SK-N-SH treated with all-trans-retinoic acid at 6 μM for 48 hours (cell line): ENCODE data around the gene CHD1.

Experiments
- ATAC-seq: fragments of 200-7000 bp; cut with Tn5 transposase; 3 replicates; pipeline ENCODE4 v1.9.1; 2020; ENCODE audit warnings: mild to moderate bottlenecking, moderate library complexity
- ARNTL ChIP-seq: fragments of 450-650 bp; formaldehyde crosslinking; IDR thresholded peaks from 2 replicates; pipeline ENCODE4 v1.5.0; 2020; ENCODE audit warnings: low read depth, mild to moderate bottlenecking, moderate library complexity, borderline replicate concordance
- CSDC2 ChIP-seq: fragments of 250-450 bp; sonication (Bioruptor Pico); IDR thresholded peaks from 2 replicates; pipeline ENCODE4 v1.5.0; 2020; ENCODE audit warnings: mild to moderate bottlenecking, moderate library complexity
- ESRRG ChIP-seq: fragments of 250-450 bp; sonication (Bioruptor Pico); IDR thresholded peaks from 2 replicates; pipeline ENCODE4 v1.6.1; 2021; ENCODE audit warnings: mild to moderate bottlenecking
- GLIS3 ChIP-seq: fragments of 250-450 bp; sonication (Bioruptor Pico); IDR thresholded peaks from 2 replicates; pipeline ENCODE4 v1.5.0; 2020; ENCODE audit warnings: mild to moderate bottlenecking, moderate library complexity
- ISL1 ChIP-seq: fragments of 250-450 bp; sonication (Bioruptor Pico); IDR thresholded peaks from 2 replicates; pipeline ENCODE4 v2.1.2; 2022; ENCODE audit warnings: mild to moderate bottlenecking, moderate library complexity
- PPARA ChIP-seq: fragments of 250-450 bp; sonication (Bioruptor Pico); IDR thresholded peaks from 2 replicates; pipeline ENCODE4 v1.5.0; 2020; ENCODE audit warnings: mild to moderate bottlenecking, borderline replicate concordance
- RARB ChIP-seq: fragments of 250-450 bp; sonication (Bioruptor Pico); IDR thresholded peaks from 2 replicates; pipeline ENCODE4 v1.8.0; 2021; ENCODE audit warnings: mild to moderate bottlenecking, moderate library complexity
- SNAI2 ChIP-seq: fragments of 250-450 bp; sonication (Bioruptor Pico); IDR thresholded peaks from 2 replicates; pipeline ENCODE4 v1.5.0; 2020; ENCODE audit warnings: mild to moderate bottlenecking, moderate library complexity
- TOX ChIP-seq: fragments of 250-450 bp; sonication (Bioruptor Pico); IDR thresholded peaks from 2 replicates; pipeline ENCODE4 v1.8.0; 2021; ENCODE audit warnings: mild to moderate bottlenecking, moderate library complexity, borderline replicate concordance
- ZC3H10 ChIP-seq: fragments of 250-450 bp; sonication (Bioruptor Pico); IDR thresholded peaks from 2 replicates; pipeline ENCODE4 v1.5.1; 2021; ENCODE audit warnings: mild to moderate bottlenecking, moderate library complexity
- ZFP30 ChIP-seq: fragments of 450-650 bp; formaldehyde crosslinking; IDR thresholded peaks from 2 replicates; pipeline ENCODE4 v1.5.0; 2022; ENCODE audit warnings: mild to moderate bottlenecking, moderate library complexity
- ZNF565 ChIP-seq: fragments of 450-650 bp; formaldehyde crosslinking; conservative IDR thresholded peaks from 2 replicates; pipeline ENCODE4 v1.5.0; 2020; ENCODE audit warnings: low read depth, mild to moderate bottlenecking, moderate library complexity
- ZNF70 ChIP-seq: fragments of 450-650 bp; formaldehyde crosslinking; IDR thresholded peaks from 2 replicates; pipeline ENCODE4 v1.5.0; 2020; ENCODE audit warnings: mild to moderate bottlenecking, moderate library complexity
- ZNF8 ChIP-seq: fragments of 450-650 bp; formaldehyde crosslinking; IDR thresholded peaks from 2 replicates; pipeline ENCODE4 v1.5.0; 2020; ENCODE audit warnings: mild to moderate bottlenecking, moderate library complexity
- TF ChIP-seq, protein P1 (sequence below): fragments of 250-450 bp; sonication (Bioruptor Pico); IDR thresholded peaks from 2 replicates; pipeline ENCODE4 v1.5.1; 2021; ENCODE audit warnings: mild to moderate bottlenecking, moderate library complexity
- TF ChIP-seq, protein P2 (sequence below): fragments of 250-450 bp; sonication (Bioruptor Pico); IDR thresholded peaks from 2 replicates; pipeline ENCODE4 v1.8.0; 2020; ENCODE audit warnings: mild to moderate bottlenecking, moderate library complexity, borderline replicate concordance
- TF ChIP-seq, protein P3 (sequence below): fragments of 250-450 bp; sonication (Bioruptor Pico); IDR thresholded peaks from 2 replicates; pipeline ENCODE4 v1.5.0; 2020; ENCODE audit warnings: mild to moderate bottlenecking, moderate library complexity
- TF ChIP-seq, protein P4 (sequence below): fragments of 250-450 bp; sonication (Bioruptor Pico); IDR thresholded peaks from 2 replicates; pipeline ENCODE4 v1.8.0; 2021; ENCODE audit warnings: low read depth, mild to moderate bottlenecking, moderate library complexity, borderline replicate concordance

CHD1 gene

DNA sequence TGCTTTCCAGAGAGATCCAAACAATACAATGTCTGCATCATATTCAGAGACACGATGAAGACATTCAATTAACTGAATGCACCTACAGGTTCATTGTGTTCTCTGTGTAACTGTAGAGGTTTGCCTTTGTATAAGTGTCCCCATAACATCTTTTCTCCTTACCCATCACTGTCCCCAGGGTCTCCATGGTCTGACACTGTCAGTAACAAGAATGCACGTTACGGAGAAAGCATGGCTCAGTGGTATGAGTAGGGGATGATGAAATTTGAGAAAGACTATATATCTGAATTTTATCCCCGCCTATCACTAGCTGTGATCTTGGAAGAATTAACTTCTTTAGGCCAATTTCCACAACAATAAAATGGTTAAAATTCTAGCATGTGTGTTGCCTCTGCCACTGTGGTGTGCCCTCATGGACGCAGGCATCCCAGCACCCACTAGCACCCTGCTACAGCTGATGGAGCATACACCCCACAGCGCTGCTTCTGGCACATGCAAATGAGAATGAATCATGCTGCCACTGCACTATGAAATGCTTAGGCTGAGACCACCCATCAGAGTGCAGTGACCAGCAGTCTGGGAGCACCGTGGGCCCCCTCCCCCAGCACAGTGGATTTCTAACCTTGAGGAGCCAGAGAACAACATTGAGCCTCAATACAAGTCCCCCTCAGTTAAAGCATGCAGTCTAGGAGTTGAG, 101.1 kb downstream of the CHD1 start:
- no peak for ATAC-seq

DNA sequence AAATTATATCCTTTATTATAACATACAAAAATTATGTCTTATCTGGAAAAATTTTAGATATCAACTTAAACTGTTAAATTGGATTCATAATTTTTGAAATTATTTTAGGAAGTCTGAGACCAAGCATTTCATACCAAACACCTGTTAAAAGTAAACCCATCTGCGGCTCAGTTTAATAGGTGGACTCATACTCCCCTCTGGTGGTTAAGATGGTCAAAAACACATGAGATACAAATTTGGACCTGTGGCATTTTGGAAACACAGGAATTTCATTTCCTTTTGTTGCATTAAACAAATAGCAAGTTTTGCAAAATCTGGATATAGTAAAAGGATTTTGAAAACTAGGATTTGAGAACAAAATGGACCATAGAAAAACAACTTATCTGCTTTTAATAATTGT, 101.6 kb downstream of the CHD1 start:
- peak; percentile 76 for ATAC-seq
- TF ChIP-seq ESRRG (CRISPR knock-in tag) (no peak), PPARA (CRISPR knock-in tag) (no peak), SNAI2 (no peak), RARB (CRISPR knock-in tag) (no peak), ZC3H10 (CRISPR knock-in tag) (no peak), ZNF565 (CRISPR knock-in tag) (no peak), ISL1 (CRISPR knock-in tag) (no peak)
- TF ChIP-seq, protein P1, sequence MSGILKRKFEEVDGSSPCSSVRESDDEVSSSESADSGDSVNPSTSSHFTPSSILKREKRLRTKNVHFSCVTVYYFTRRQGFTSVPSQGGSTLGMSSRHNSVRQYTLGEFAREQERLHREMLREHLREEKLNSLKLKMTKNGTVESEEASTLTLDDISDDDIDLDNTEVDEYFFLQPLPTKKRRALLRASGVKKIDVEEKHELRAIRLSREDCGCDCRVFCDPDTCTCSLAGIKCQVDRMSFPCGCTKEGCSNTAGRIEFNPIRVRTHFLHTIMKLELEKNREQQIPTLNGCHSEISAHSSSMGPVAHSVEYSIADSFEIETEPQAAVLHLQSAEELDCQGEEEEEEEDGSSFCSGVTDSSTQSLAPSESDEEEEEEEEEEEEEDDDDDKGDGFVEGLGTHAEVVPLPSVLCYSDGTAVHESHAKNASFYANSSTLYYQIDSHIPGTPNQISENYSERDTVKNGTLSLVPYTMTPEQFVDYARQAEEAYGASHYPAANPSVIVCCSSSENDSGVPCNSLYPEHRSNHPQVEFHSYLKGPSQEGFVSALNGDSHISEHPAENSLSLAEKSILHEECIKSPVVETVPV (CRISPR knock-in tag), result no peak
- TF ChIP-seq, protein P2, sequence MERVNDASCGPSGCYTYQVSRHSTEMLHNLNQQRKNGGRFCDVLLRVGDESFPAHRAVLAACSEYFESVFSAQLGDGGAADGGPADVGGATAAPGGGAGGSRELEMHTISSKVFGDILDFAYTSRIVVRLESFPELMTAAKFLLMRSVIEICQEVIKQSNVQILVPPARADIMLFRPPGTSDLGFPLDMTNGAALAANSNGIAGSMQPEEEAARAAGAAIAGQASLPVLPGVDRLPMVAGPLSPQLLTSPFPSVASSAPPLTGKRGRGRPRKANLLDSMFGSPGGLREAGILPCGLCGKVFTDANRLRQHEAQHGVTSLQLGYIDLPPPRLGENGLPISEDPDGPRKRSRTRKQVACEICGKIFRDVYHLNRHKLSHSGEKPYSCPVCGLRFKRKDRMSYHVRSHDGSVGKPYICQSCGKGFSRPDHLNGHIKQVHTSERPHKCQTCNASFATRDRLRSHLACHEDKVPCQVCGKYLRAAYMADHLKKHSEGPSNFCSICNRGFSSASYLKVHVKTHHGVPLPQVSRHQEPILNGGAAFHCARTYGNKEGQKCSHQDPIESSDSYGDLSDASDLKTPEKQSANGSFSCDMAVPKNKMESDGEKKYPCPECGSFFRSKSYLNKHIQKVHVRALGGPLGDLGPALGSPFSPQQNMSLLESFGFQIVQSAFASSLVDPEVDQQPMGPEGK, result no peak

More for the DNA sequence above, 101.1 kb downstream of the CHD1 start:
- TF ChIP-seq, protein P3, sequence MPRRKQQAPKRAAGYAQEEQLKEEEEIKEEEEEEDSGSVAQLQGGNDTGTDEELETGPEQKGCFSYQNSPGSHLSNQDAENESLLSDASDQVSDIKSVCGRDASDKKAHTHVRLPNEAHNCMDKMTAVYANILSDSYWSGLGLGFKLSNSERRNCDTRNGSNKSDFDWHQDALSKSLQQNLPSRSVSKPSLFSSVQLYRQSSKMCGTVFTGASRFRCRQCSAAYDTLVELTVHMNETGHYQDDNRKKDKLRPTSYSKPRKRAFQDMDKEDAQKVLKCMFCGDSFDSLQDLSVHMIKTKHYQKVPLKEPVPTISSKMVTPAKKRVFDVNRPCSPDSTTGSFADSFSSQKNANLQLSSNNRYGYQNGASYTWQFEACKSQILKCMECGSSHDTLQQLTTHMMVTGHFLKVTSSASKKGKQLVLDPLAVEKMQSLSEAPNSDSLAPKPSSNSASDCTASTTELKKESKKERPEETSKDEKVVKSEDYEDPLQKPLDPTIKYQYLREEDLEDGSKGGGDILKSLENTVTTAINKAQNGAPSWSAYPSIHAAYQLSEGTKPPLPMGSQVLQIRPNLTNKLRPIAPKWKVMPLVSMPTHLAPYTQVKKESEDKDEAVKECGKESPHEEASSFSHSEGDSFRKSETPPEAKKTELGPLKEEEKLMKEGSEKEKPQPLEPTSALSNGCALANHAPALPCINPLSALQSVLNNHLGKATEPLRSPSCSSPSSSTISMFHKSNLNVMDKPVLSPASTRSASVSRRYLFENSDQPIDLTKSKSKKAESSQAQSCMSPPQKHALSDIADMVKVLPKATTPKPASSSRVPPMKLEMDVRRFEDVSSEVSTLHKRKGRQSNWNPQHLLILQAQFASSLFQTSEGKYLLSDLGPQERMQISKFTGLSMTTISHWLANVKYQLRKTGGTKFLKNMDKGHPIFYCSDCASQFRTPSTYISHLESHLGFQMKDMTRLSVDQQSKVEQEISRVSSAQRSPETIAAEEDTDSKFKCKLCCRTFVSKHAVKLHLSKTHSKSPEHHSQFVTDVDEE (CRISPR knock-in tag), result no peak
- TF ChIP-seq CSDC2 (CRISPR knock-in tag) (no peak), TOX (CRISPR knock-in tag) (no peak), ZC3H10 (CRISPR knock-in tag) (no peak), RARB (CRISPR knock-in tag) (no peak), ZFP30 (no peak), ARNTL (no peak), ZNF70 (CRISPR knock-in tag) (no peak), GLIS3 (no peak), ISL1 (CRISPR knock-in tag) (no peak), SNAI2 (no peak), ZNF8 (CRISPR knock-in tag) (no peak), ZNF565 (CRISPR knock-in tag) (no peak)
- TF ChIP-seq, protein P4, sequence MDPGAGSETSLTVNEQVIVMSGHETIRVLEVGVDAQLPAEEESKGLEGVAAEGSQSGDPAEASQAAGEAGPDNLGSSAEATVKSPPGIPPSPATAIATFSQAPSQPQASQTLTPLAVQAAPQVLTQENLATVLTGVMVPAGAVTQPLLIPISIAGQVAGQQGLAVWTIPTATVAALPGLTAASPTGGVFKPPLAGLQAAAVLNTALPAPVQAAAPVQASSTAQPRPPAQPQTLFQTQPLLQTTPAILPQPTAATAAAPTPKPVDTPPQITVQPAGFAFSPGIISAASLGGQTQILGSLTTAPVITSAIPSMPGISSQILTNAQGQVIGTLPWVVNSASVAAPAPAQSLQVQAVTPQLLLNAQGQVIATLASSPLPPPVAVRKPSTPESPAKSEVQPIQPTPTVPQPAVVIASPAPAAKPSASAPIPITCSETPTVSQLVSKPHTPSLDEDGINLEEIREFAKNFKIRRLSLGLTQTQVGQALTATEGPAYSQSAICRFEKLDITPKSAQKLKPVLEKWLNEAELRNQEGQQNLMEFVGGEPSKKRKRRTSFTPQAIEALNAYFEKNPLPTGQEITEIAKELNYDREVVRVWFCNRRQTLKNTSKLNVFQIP, result no peak
- TF ChIP-seq, protein P2, result no peak

DNA sequence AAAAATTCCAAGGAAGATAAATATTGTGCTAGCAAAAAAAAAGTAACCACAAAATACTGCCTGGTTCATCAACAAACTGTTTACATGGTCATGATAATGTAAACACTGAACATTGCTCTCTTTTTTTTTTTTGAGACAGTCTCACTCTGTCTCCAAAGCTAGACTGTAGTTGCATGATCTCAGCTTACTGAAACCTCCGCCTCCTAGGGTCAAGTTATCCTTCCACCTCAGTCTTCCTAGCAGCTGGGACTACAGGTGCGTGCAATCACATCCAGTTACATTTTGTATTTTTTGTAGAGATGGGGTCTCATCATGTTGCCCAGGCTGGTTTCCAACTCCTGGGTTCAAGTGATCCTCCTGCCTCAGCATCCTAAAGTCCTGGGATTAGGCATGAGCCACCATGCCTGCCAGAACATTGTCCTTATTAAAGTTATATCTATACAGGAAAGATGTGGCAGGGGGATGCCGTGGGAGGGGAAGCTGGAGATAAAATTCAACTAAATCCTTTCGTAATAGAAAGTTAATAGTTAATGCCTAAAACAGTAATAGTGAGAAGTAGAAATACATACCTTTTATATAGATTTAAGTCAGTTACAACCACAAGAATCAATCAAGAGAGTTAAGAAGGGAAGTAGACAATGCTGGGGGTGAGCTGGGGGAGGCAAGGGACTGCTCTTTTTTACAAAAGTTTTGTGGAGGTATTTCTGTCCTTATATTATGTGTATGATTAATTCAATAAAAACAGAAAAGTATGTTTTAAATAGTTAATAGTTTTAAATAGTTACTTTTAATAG, 103.0 kb downstream of the CHD1 start:
- no peak for TF ChIP-seq RARB (CRISPR knock-in tag)
- TF ChIP-seq, protein P1 (CRISPR knock-in tag), result no peak
- TF ChIP-seq, protein P4, result no peak
- ATAC-seq, result no peak
